Hepatocyte (in vitro differentiated cells): ENCODE results near the gene GDF15.

Source experiments
- CTCF ChIP-seq: fragments of 200-600 bp; sonication (generic); IDR thresholded peaks from 2 replicates; pipeline ENCODE4 v1.5.1; 2016; ENCODE audit warnings: antibody characterized with exemption, mild to moderate bottlenecking; ENCODE audit not compliant: poor library complexity
- EZH2 ChIP-seq: fragments of 200-600 bp; sonication (generic); IDR thresholded peaks from 2 replicates; pipeline ENCODE4 v1.6.1; 2016; ENCODE audit warnings: antibody characterized with exemption, mild to moderate bottlenecking, borderline replicate concordance
- EZH2phosphoT487 ChIP-seq: fragments of 200-600 bp; sonication (generic); IDR thresholded peaks from one replicate; pipeline ENCODE4 v1.6.1; 2018; ENCODE audit warnings: antibody characterized with exemption, mild to moderate bottlenecking, low read depth, moderate library complexity; ENCODE audit not compliant: unreplicated experiment, severe bottlenecking

GRCh38 chr19:18377026-18377425 lies 8.9 kb upstream of the GDF15 start:
- TF ChIP-seq CTCF (no peak), EZH2phosphoT487 (no peak), EZH2 (no peak)
